ENCODE measurements around the gene SFXN5.

Gene SFXN5

GRCh38 chr2:72921088-72921851 lies 150.2 kb downstream of the SFXN5 start:
- H3K27me3 ChIP-seq (ENCODE audit: control insufficient read depth, insufficient read depth, low read length, poor library complexity, severe bottlenecking) = peaks cover 100% of the 10 kb centered on the region
- H3K4me1 ChIP-seq (ENCODE audit: control insufficient read depth, insufficient read depth, low read length) = peaks cover 31% of the 10 kb centered on the region
- no peaks in the 10 kb centered on the region for H3K36me3 ChIP-seq (ENCODE audit: control insufficient read depth, insufficient read depth, low read length)
- H3K27ac ChIP-seq (ENCODE audit: insufficient read depth, low read depth, low read length, poor library complexity, severe bottlenecking) = no peak overlapping the region
- WGBS, 2 experiments = 11 to 12% methylated on average over 15 of the region's 15 CpGs
- peak overlapping the region; percentile 23 for H3K4me3 ChIP-seq (ENCODE audit: insufficient read depth, low read depth, low read length)
- no peaks in the 10 kb centered on the region for H3K9me3 ChIP-seq (ENCODE audit: control insufficient read depth, low read length)

- WGBS, 2 experiments = 0% methylated on average over 77 of the region's 77 CpGs
These were observed 151.0 kb downstream of the SFXN5 start for GRCh38 chr2:72920318-72921087.

GRCh38 chr2:72919414-72920317 lies 151.8 kb downstream of the SFXN5 start:
- no peak overlapping the region for H3K27ac ChIP-seq (ENCODE audit: insufficient read depth, low read depth, low read length, poor library complexity, severe bottlenecking)
- peak overlapping the region; percentile 23 for H3K4me3 ChIP-seq (ENCODE audit: insufficient read depth, low read depth, low read length)
- H3K4me1 ChIP-seq (ENCODE audit: control insufficient read depth, insufficient read depth, low read length) = peaks cover 32% of the 10 kb centered on the region
- no peaks in the 10 kb centered on the region for H3K9me3 ChIP-seq (ENCODE audit: control insufficient read depth, low read length)
- H3K27me3 ChIP-seq (ENCODE audit: control insufficient read depth, insufficient read depth, low read length, poor library complexity, severe bottlenecking) = peaks cover 100% of the 10 kb centered on the region
- WGBS, 2 experiments = 2% methylated on average over 47 to 48 of the region's 48 CpGs
- no peaks in the 10 kb centered on the region for H3K36me3 ChIP-seq (ENCODE audit: control insufficient read depth, insufficient read depth, low read length)

More at GRCh38 chr2:72920318-72921087, 151.0 kb downstream of the SFXN5 start:
- Histone ChIP-seq H3K27ac (ENCODE audit: insufficient read depth, low read depth, low read length, poor library complexity, severe bottlenecking) (no peak overlapping the region), H3K27me3 (ENCODE audit: control insufficient read depth, insufficient read depth, low read length, poor library complexity, severe bottlenecking) (peaks cover 100% of the 10 kb centered on the region), H3K4me1 (ENCODE audit: control insufficient read depth, insufficient read depth, low read length) (peaks cover 32% of the 10 kb centered on the region), H3K36me3 (ENCODE audit: control insufficient read depth, insufficient read depth, low read length) (no peaks in the 10 kb centered on the region), H3K4me3 (ENCODE audit: insufficient read depth, low read depth, low read length) (peak overlapping the region; percentile 23), H3K9me3 (ENCODE audit: control insufficient read depth, low read length) (no peaks in the 10 kb centered on the region)

DNA sequence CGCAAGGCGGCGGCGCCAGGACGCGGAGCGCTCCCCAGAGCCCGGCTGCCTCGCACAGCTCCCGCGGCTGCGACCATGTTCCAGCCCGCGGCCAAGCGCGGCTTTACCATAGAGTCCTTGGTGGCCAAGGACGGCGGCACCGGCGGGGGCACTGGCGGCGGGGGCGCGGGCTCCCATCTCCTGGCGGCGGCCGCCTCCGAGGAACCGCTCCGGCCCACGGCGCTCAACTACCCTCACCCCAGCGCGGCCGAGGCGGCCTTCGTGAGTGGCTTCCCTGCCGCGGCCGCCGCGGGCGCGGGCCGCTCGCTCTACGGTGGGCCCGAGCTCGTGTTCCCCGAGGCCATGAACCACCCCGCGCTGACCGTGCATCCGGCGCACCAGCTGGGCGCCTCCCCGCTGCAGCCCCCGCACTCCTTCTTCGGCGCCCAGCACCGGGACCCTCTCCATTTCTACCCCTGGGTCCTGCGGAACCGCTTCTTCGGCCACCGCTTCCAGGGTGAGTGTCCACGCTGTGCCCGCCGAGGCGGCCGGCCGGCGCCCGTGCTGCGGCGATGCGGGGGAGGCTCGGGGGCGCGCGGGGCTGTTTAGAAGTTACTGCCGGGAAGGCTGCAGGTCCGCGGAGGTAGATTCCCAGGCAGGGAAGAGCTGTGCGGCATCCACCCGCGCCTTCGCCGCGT lies 153.5 kb downstream of the SFXN5 start:
- peaks cover 100% of the 10 kb centered on the region for H3K27me3 ChIP-seq (ENCODE audit: control insufficient read depth, insufficient read depth, low read length, poor library complexity, severe bottlenecking)
- H3K4me1 ChIP-seq (ENCODE audit: control insufficient read depth, insufficient read depth, low read length) = peaks cover 33% of the 10 kb centered on the region
- H3K9me3 ChIP-seq (ENCODE audit: control insufficient read depth, low read length) = no peaks in the 10 kb centered on the region
- WGBS, 2 experiments = 0% methylated on average over 89 of the region's 89 CpGs
- no peak overlapping the region for H3K27ac ChIP-seq (ENCODE audit: insufficient read depth, low read depth, low read length, poor library complexity, severe bottlenecking)
- H3K4me3 ChIP-seq (ENCODE audit: insufficient read depth, low read depth, low read length) = peak overlapping the region; percentile 24
- H3K36me3 ChIP-seq (ENCODE audit: control insufficient read depth, insufficient read depth, low read length) = no peaks in the 10 kb centered on the region

DNA sequence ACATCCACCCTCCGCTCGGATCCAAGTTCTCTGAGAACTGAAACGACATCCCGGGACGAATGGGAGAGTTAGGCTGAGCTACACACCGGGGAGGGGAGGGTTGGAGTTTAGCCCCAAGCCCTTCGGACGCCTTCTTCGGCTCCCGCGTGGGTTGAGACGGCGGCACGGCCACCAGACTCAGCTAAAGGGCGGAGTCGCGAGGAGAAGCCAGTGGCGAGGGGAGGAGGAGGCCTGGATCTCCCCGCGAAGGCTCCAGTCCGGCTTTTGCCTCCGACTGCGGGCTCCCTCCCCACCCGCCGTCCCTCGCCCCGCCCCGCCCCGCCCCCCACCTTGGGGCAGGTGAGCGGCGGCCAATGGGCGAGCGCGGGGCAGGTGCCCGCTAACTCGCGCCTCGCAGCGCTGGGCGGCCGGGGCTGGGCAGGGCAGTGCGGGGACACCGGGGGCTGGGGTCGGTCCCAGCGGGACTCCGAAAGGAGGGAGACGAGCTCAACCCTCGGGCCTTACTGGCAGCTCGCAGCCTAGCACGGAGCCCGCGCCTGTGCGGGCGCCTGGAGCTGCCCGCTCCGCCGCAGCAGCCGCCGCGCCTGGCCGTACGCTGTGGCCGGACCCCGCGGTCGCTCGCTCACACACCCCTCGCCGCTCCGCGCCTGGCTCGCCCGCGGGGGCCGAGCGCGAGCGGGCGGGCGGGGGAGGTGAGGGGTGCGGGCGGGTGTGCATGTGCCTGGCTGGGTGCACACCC lies 154.2 kb downstream of the SFXN5 start, which contains the start of gene EMX1:
Gene EMX1, plus strand, starts transcription at position 382 of the 739 bp plus-strand sequence. Its CDS starts 334 bp downstream, at position 716.
- H3K27ac ChIP-seq (ENCODE audit: insufficient read depth, low read depth, low read length, poor library complexity, severe bottlenecking) = no peak within 1 kb of the TSS
- peaks cover 100% of the 10 kb centered on the region for H3K27me3 ChIP-seq (ENCODE audit: control insufficient read depth, insufficient read depth, low read length, poor library complexity, severe bottlenecking)
- peak within 1 kb of the TSS; percentile 34 for H3K4me3 ChIP-seq (ENCODE audit: insufficient read depth, low read depth, low read length)
- H3K36me3 ChIP-seq (ENCODE audit: control insufficient read depth, insufficient read depth, low read length) = no peaks in the 10 kb centered on the region
- H3K4me1 ChIP-seq (ENCODE audit: control insufficient read depth, insufficient read depth, low read length) = peaks cover 33% of the 10 kb centered on the region
- 0% methylated on average over 82 of the region's 82 CpGs for WGBS, 2 experiments
- no peaks in the 10 kb centered on the region for H3K9me3 ChIP-seq (ENCODE audit: control insufficient read depth, low read length)

DNA sequence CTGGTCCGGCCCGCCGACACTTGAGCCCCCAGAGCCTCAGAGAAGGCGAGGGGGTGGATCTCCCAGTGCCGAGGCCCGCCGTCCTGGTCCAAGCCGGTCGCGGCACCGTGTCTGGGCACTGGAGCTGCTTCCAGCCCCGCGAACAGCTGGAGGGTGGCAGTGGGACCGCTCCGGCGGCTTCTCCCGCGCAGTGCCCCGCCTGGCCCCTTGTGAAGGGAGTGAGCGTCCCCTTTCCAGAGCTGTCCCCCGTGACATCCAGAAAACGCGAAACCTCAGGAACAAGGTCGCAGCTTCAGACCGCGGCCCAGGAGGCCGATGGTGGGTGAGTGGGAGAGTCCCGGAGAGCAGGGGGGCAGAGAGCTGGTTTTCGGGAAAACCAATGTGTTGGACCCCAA lies 154.8 kb downstream of the SFXN5 start:
- Histone ChIP-seq H3K4me3 (ENCODE audit: insufficient read depth, low read depth, low read length) (peak overlapping the region; percentile 34), H3K27me3 (ENCODE audit: control insufficient read depth, insufficient read depth, low read length, poor library complexity, severe bottlenecking) (peaks cover 100% of the 10 kb centered on the region), H3K4me1 (ENCODE audit: control insufficient read depth, insufficient read depth, low read length) (peaks cover 33% of the 10 kb centered on the region), H3K36me3 (ENCODE audit: control insufficient read depth, insufficient read depth, low read length) (no peaks in the 10 kb centered on the region), H3K27ac (ENCODE audit: insufficient read depth, low read depth, low read length, poor library complexity, severe bottlenecking) (no peak overlapping the region), H3K9me3 (ENCODE audit: control insufficient read depth, low read length) (no peaks in the 10 kb centered on the region)
- WGBS, 2 experiments = 1% methylated on average over 29 of the region's 29 CpGs

DNA sequence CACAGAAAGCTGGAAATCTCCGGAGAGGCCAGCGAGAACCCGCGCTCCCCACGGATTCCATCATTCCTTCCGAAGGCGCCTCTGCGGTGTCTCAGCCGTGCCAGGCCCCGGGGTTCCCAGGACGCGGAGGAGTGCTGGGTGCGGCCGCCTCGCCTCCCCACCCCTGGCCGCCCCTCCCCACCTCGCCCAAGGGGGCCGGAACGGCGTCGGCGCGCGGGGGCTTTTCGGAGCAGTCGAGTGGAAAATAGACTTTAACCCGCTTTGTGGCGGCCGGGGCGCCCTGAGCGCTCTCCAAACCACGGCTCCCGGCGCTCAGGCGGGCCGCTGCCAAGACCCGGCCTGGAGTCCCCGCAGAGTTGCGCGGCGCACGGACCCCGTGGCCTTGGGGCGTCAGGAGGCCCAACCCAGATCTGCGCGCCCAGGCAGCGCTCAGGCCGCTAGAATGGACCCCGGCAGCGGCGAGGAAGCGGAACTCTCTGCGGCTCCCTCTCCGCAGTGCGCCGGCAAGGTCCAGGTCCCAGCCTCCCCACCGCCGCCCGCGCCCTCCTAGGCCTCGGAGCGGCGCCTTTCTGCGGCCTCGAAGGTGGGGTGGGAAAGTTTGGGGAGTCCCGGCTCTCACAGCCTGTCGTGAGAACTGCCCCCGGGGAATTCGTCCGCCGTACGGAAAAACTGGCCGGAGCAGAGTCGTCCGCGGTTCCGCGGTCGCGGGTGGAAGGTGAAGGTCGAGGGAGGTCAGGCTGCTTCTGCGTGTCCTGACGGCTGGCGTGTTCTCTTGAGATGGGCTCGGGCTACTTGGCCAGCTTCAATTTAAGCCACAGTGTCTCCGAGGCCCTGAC lies 155.4 kb downstream of the SFXN5 start:
- Histone ChIP-seq H3K4me3 (ENCODE audit: insufficient read depth, low read depth, low read length) (peak overlapping the region; percentile 34), H3K27me3 (ENCODE audit: control insufficient read depth, insufficient read depth, low read length, poor library complexity, severe bottlenecking) (peaks cover 100% of the 10 kb centered on the region), H3K4me1 (ENCODE audit: control insufficient read depth, insufficient read depth, low read length) (peaks cover 33% of the 10 kb centered on the region), H3K27ac (ENCODE audit: insufficient read depth, low read depth, low read length, poor library complexity, severe bottlenecking) (no peak overlapping the region), H3K9me3 (ENCODE audit: control insufficient read depth, low read length) (no peaks in the 10 kb centered on the region), H3K36me3 (ENCODE audit: control insufficient read depth, insufficient read depth, low read length) (no peaks in the 10 kb centered on the region)
- WGBS, 2 experiments = 0 to 1% methylated on average over 86 of the region's 86 CpGs

DNA sequence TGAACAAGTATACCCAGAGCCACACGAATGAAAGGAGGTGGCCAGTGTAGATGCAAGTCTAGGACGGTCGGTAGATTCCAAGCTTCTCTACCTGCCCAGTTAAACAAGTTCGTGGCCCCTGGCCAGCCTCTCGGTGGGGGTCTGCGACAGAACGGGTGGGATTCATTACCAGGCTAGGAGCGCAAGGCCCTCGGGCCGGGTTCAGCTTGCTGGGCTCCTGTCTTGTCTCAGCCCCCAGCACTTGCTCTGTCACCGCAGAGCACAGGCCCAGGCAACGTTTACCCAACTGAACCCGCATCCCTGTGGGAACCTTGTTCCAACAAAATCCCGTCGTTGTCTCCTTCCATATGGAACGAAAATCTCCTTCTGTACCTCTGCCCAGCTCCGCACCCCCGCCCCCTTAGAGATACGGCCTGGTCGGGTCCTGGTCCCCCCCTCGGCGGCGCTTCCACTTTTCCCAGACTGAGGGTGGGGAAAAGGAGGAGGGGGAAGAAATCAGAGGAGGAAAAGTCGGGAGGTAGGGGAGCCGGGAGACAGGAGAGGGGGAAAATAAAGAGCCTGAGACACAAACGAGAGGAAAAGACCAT lies 156.1 kb downstream of the SFXN5 start:
- peaks cover 33% of the 10 kb centered on the region for H3K4me1 ChIP-seq (ENCODE audit: control insufficient read depth, insufficient read depth, low read length)
- WGBS, 2 experiments = 1% methylated on average over 26 of the region's 26 CpGs
- H3K4me3 ChIP-seq (ENCODE audit: insufficient read depth, low read depth, low read length) = peak overlapping the region; percentile 34
- peaks cover 100% of the 10 kb centered on the region for H3K27me3 ChIP-seq (ENCODE audit: control insufficient read depth, insufficient read depth, low read length, poor library complexity, severe bottlenecking)
- no peaks in the 10 kb centered on the region for H3K36me3 ChIP-seq (ENCODE audit: control insufficient read depth, insufficient read depth, low read length)
- H3K9me3 ChIP-seq (ENCODE audit: control insufficient read depth, low read length) = no peaks in the 10 kb centered on the region
- H3K27ac ChIP-seq (ENCODE audit: insufficient read depth, low read depth, low read length, poor library complexity, severe bottlenecking) = no peak overlapping the region
